GM19240 (cell line): ENCODE results near the gene KPNB1.
"Not testable (repeated sequence)": the region's sequence is repeated elsewhere in the genome, so short reads cannot be mapped to it uniquely, and the experiment has no call there.

Experiments
- DNase-seq: peaks from one replicate; pipeline ENCODE4 v3.0.0; 2011; ENCODE audit warnings: low spot score; ENCODE audit not compliant: insufficient read length

KPNB1 gene

GRCh38 chr17:47676510-47677165 lies 26.9 kb downstream of the KPNB1 start:
- no peak for DNase-seq

- DNase-seq: no peak
Measured at GRCh38 chr17:47678196-47678595, 28.5 kb downstream of the KPNB1 start.

DNA sequence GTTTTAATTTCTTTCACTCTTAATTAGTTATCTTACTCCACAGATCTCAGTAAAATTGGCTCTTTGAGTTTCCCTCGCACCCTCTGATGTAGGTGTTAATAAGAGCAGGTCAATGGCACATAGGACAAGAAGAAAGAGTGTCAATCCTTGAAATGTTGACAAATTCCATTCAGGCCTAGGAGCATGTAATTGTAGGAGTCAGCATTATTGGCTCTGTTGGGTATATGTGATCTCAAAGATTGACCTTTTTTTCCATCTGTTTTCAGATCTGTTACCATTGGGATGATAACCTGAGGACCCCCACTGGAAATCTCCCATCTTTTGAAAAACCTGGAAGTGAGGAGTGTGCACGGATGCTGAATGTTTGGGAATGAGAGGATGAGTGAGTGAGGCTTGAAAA lies 32.4 kb downstream of the KPNB1 start:
- DNase-seq: no peak

GRCh38 chr17:47682727-47683126 lies 33.0 kb downstream of the KPNB1 start:
- not testable (repeated sequence) for DNase-seq

- DNase-seq: no peak
Measured at GRCh38 chr17:47684025-47684424, 34.3 kb downstream of the KPNB1 start.

DNA sequence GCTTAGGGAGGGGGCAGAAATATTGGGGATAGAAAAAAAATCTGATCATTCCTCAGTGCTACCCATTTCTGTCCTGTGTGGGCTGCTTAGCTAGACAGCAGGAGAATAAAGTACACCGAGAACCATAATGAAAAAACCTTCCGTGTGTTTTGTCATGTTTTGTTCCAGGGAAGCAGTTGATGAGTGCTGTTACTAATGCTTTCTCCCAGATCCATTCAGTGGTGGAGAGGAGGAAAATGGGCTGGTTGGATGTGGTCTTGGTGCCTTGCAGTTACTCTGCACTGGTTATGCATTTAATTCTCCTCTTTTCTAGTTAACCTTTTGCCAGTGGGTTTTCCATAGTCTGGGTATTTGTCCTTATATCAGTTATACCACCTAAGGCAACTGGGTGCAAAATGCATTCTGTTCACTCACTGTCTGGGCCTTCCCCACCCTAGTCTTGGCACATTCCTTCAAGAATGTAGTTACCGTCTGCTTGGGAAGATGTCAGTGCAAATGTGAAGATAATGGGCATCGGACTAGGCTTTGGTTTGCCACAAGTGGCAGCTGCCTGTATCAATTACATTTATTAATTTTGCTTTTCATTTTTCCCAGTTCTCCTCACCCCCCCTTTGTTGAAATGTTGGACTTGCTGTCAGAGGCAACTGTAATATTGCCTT lies 34.9 kb downstream of the KPNB1 start:
- no peak for DNase-seq

- DNase-seq: no peak
Measured at GRCh38 chr17:47685556-47686275, 36.0 kb downstream of the KPNB1 start.

- no peak for DNase-seq
Measured at GRCh38 chr17:47686276-47686635, 36.5 kb downstream of the KPNB1 start.

- no peak for DNase-seq
Measured at GRCh38 chr17:47686664-47687327, 37.1 kb downstream of the KPNB1 start.

DNA sequence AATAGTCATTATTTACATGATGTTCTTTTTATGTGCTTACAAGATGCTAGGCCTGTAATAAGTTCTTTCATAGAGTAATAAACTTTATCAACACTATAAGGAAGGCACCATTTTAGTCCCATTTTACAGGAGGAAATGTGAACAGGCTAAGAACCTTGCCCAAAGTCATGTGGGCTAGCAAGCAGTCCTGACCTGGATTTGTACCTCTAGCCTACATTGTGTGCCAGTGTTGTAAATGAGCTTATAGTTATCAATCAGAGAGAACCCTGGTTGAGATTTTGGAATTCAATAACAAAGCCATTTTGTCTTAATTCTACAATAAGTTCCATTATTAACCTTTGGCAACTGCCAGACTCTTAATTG lies 37.6 kb downstream of the KPNB1 start:
- no peak for DNase-seq

DNA sequence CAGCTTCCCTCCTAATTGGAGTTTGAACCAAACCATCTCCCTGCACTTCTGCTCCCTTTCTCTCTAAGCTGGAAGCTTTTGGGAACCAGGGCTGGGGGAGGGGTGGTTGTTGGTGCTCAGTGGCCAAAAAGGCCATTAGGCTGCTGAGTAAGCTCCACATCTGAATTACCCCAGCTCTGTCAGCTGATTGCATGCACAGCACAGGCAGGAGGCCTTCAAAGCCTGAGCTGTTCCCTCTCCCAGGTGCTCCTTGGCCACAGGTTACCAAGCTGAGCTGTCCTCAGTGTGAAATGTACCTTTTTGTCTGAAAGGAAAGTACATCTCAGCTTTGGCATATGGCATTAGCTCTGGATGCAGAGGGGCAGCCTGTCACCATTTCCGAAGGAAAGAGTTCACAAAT lies 38.0 kb downstream of the KPNB1 start:
- no peak for DNase-seq

- no peak for DNase-seq
Measured at GRCh38 chr17:47690121-47690520, 40.4 kb downstream of the KPNB1 start.

DNA sequence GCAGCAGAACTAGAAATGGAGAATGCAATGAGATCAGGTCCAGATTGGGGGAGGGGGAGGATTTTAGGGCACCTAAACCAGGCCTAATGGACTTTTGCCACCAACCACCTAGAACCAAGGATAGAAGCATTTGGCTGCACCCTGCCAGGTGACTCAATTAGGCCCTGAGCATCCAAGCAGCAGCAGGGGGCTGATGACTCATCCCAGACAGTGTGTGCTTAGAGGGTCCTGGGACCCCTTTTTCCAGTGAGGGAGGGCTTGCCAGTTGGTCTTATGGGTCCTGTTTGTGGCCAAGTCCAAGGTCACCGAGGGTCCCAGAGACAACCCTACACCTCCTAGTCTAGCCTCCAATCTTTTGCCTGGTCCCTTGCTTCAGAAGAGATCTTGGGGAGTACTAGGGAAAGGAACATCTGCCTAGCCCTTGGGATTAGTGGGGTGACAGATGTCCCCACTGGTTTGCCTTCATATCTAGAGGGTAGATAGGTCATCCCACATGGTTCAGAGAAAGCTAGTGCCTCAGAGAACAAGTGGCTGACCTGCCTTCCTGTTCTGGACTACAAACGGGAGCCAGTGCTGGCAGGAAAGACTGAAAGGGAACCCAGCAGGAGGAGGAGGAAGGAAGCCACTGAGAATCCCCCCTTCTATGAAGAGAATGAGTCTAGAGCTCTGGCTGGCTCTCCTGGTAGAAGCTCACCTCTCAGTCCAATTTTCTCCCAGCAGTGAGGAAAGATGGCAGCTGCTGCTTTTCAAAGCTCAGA lies 42.6 kb downstream of the KPNB1 start:
- no peak for DNase-seq

DNA sequence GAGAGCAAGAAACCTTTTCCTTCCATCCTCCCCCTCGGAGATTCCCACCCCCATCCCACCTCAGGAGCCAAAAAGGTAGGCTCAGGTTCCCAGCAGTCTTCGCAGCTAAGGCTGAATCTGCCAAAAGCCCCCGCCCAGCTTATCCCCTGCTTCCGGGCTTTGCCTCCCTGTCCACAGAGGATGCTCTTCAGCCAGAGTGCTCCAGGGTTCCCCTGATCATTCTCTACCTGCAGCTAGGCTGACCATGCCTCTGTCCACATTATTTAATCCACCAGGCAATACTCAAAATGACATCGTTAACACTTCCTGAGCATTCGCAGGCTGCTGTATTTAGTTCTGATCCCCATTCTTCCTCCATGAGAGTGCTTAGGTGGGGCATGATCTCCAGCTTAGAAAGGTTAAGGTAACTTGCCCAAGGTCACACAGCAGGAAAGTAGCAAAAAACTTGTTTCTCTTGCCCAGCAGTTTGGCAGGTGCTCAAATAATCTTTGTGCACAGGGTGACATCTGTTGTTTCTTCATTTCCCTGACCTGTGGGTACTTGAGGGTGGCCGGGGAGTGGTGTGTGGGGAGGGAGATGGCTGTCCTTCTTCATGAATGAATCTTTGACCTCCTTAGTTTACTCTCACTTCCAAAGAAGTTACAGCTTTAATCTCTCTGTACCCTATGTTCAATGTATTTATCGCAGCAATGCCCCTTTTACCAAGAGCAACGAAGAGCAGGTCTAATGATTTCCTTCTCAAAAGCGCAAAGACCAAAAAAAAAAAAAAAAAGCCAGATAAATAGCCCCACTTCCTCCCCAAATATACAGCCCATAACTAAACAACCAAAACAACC lies 43.4 kb downstream of the KPNB1 start:
- no peak for DNase-seq

GRCh38 chr17:47693731-47694580 lies 44.2 kb downstream of the KPNB1 start, which contains the start of gene TBKBP1:
Gene TBKBP1 (plus strand): TSS chr17:47694161. CDS start chr17:47696113, 1,952 bp downstream.
- no peak for DNase-seq

- DNase-seq: no peak
Measured at GRCh38 chr17:47694581-47695428, 45.1 kb downstream of the KPNB1 start.

DNA sequence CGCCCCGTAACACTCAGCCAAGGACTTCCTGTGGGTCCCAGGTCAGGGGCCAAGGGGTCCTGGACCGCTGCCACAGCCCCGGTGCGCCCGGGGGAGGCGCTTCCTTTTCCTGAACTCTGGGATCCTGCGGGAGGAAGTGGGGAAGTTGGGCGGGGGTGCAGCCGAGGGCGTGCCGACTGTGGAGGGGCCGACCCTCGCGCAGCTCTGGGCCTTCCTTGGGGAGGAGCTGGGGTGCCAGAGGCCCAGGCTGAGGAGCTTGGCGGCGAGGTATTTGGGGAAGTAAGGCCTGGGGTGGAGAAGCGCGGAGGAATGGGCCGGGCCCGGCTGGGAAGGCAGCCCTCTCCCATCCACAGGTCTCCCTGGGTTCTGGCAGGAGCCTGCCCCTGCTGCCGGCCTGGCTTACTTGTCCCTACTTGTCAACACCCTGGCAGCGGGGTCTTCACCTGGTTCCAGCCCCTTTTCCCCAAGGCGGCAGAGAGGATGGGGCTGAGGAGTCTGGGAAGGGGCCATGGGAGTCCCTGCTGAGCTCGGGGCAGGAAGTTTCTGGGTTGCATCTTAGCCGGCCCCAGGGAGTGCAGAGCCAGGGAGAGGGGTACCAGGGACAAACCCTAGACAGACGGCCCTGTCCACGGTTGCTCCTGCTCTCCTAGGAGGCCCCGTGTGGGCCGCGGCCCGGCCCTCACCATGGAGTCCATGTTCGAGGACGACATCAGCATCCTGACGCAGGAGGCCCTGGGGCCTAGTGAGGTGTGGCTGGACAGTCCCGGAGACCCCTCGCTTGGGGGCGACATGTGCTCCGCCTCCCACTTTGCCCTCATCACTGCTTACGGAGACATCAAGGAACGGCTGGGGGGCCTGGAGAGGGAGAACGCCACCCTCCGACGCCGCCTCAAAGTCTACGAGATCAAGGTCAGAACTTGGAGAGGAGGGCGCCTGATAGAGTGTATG lies 46.0 kb downstream of the KPNB1 start:
- no peak for DNase-seq
